Heart left ventricle (tissue), 13 donors: ENCODE results near the gene OR13G1.

Experiments used
- POLR2A ChIP-seq, 2 donors: fragments of 450-650 bp; IDR thresholded peaks; one replicate each; pipeline ENCODE4 v1.6.1; 2017; ENCODE audit warnings: antibody characterized with exemption in 2 of 2, mild to moderate bottlenecking in 2 of 2, moderate library complexity in 2 of 2
- TF ChIP-seq, protein P1 (sequence below), 12 donors: fragments of 200-600 bp; sonication (generic) in 4 of 12; IDR thresholded peaks; one replicate each; pipeline versions ENCODE4 v1.5.0 to v1.8.0; 2018 to 2022; ENCODE audit warnings: antibody characterized with exemption in 12 of 12, mild to moderate bottlenecking in 5 of 12
- donor health status: ischemic (EF 13 %, LVEDD 7.1; RV severe dilation, severe dysfunction).
- donor health status: DM: no; HTN: yes; CAD: no.
- donor health status: DM: no; HTN: no; CAD: no.
- donor health status: ischemic (EF 25% LVEDD 6.9; RV normal size, moderate dysfunction).
- donor health status: ischemic (EF 25% LVEDD 5.7; RV mildly dilated, moderate dysfunction).
- donor health status: ischemic (EF 35%, LVEDD 5.7; RV mildly dilated, moderate dysfunction).
- donor health status: nonischemic (EF 11% LVEDD 7.7; RV severe dilation, severe dysfunction).
- donor health status: DM: yes; HTN: yes; CAD: no.
- donor health status: PGD.
- donor health status: ischemic (EF 29% LVEDD 5.4; RV normal size, mild dysfunction).
- donor health status: nonischemic (EF 23%, LVEDD 6.1; RV moderate dilation, normal function).

DNA sequence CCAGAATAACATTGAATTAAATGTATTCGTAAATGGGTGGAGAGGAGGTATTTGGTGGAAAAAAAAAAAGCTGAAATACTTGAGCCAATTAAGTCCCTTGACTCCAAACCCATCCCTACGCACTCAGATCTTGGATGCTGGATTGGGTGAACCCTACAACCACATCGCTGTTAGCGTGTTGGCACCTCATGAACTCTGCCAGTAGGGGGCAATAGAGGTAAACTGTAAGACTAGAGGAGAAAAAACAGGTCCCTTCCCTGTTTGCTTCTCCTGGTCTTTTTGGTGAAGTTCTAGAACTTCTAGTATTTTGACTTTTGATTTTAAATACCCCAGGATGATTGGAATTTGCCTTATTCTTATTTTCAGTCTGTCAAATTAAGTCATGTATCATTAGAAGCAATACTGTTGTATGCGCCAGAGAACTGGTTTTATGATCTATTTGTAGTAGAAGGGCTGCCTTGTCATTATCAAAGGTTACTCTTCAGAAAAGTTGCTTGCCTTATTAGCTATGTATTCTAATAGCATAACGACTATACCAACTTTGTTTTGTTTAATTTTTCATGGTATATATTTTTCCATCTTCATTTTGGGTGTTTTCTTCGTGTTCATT, 1.9 kb upstream of the OR13G1 start:
- TF ChIP-seq, protein P1, sequence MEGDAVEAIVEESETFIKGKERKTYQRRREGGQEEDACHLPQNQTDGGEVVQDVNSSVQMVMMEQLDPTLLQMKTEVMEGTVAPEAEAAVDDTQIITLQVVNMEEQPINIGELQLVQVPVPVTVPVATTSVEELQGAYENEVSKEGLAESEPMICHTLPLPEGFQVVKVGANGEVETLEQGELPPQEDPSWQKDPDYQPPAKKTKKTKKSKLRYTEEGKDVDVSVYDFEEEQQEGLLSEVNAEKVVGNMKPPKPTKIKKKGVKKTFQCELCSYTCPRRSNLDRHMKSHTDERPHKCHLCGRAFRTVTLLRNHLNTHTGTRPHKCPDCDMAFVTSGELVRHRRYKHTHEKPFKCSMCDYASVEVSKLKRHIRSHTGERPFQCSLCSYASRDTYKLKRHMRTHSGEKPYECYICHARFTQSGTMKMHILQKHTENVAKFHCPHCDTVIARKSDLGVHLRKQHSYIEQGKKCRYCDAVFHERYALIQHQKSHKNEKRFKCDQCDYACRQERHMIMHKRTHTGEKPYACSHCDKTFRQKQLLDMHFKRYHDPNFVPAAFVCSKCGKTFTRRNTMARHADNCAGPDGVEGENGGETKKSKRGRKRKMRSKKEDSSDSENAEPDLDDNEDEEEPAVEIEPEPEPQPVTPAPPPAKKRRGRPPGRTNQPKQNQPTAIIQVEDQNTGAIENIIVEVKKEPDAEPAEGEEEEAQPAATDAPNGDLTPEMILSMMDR (IDR thresholded peaks at IDR 0.05), result peak; percentile 18 to 69 (median 46)
- no peak for TF ChIP-seq POLR2A (IDR thresholded peaks at IDR 0.05)
